ENCODE results near the gene FAM124A.
A peak's percentile ranks its signal among the peaks of the same experiment; 100 is the strongest.

The FAM124A gene

GRCh38 chr13:51237386-51237785 lies 15.2 kb downstream of the FAM124A start:
- Mint-ChIP-seq H3K4me1 (peaks cover 10% of the 10 kb centered on the region), H3K36me3 (ENCODE audit: low read depth) (no peaks in the 10 kb centered on the region), H3K27ac (no peak overlapping the region), H3K9me3 (no peaks in the 10 kb centered on the region), H3K4me3 (no peak overlapping the region), H3K27me3 (ENCODE audit: low read depth) (peaks cover 18% of the 10 kb centered on the region)
- no peak for TF ChIP-seq CTCF (IDR thresholded peaks at IDR 0.05; ENCODE audit: unreplicated experiment in 3 of 3)

- H3K27ac Mint-ChIP-seq: no peak overlapping the region
- TF ChIP-seq CTCF (IDR thresholded peaks at IDR 0.05; ENCODE audit: unreplicated experiment in 3 of 3): no peak
- no peaks in the 10 kb centered on the region for H3K36me3 Mint-ChIP-seq (ENCODE audit: low read depth)
- peaks cover 13% of the 10 kb centered on the region for H3K4me1 Mint-ChIP-seq
- H3K4me3 Mint-ChIP-seq: no peak overlapping the region
- H3K27me3 Mint-ChIP-seq (ENCODE audit: low read depth): peaks cover 16% of the 10 kb centered on the region
- no peaks in the 10 kb centered on the region for H3K9me3 Mint-ChIP-seq
Observed at GRCh38 chr13:51237887-51238286, 15.7 kb downstream of the FAM124A start.

- Mint-ChIP-seq H3K4me1 (peaks cover 12% of the 10 kb centered on the region), H3K27me3 (ENCODE audit: low read depth) (peaks cover 11% of the 10 kb centered on the region), H3K9me3 (no peaks in the 10 kb centered on the region), H3K4me3 (no peak overlapping the region), H3K36me3 (ENCODE audit: low read depth) (no peaks in the 10 kb centered on the region), H3K27ac (no peak overlapping the region)
- TF ChIP-seq CTCF (IDR thresholded peaks at IDR 0.05; ENCODE audit: unreplicated experiment in 3 of 3): no peak
Observed at GRCh38 chr13:51240178-51240577, 18.0 kb downstream of the FAM124A start.

GRCh38 chr13:51240958-51241357 lies 18.8 kb downstream of the FAM124A start:
- peaks cover 11% of the 10 kb centered on the region for H3K27me3 Mint-ChIP-seq (ENCODE audit: low read depth)
- H3K4me1 Mint-ChIP-seq: peaks cover 17% of the 10 kb centered on the region
- H3K4me3 Mint-ChIP-seq: no peak overlapping the region
- TF ChIP-seq CTCF (IDR thresholded peaks at IDR 0.05; ENCODE audit: unreplicated experiment in 3 of 3): no peak
- no peaks in the 10 kb centered on the region for H3K9me3 Mint-ChIP-seq
- H3K27ac Mint-ChIP-seq: no peak overlapping the region
- H3K36me3 Mint-ChIP-seq (ENCODE audit: low read depth): no peaks in the 10 kb centered on the region

- peaks cover 20% of the 10 kb centered on the region for H3K4me1 Mint-ChIP-seq
- no peak for TF ChIP-seq CTCF (IDR thresholded peaks at IDR 0.05; ENCODE audit: unreplicated experiment in 3 of 3)
- no peak overlapping the region for H3K4me3 Mint-ChIP-seq
- H3K36me3 Mint-ChIP-seq (ENCODE audit: low read depth): no peaks in the 10 kb centered on the region
- peaks cover 11% of the 10 kb centered on the region for H3K27me3 Mint-ChIP-seq (ENCODE audit: low read depth)
- no peak overlapping the region for H3K27ac Mint-ChIP-seq
- no peaks in the 10 kb centered on the region for H3K9me3 Mint-ChIP-seq
Observed at GRCh38 chr13:51241720-51242119, 19.5 kb downstream of the FAM124A start.

- Mint-ChIP-seq H3K36me3 (ENCODE audit: low read depth) (no peaks in the 10 kb centered on the region), H3K27ac (peak overlapping the region; percentile 9 to 77 (median 52)), H3K4me3 (no peak overlapping the region), H3K9me3 (no peaks in the 10 kb centered on the region), H3K4me1 (peaks cover 24% of the 10 kb centered on the region), H3K27me3 (ENCODE audit: low read depth) (peaks cover 11% of the 10 kb centered on the region)
- TF ChIP-seq CTCF (IDR thresholded peaks at IDR 0.05; ENCODE audit: unreplicated experiment in 3 of 3): no peak
Observed at GRCh38 chr13:51243227-51243626, 21.0 kb downstream of the FAM124A start.

Measured in nephron (organoid).